KMS-11 (cell line): ENCODE data around the gene NELFA.

ENCODE experiments used
- H2AFZ ChIP-seq: fragments of 200-600 bp; sonication (generic); 2 replicates; pipeline ENCODE4 v1.6.1; 2016; ENCODE audit warnings: antibody characterized with exemption, mixed run types, low read depth
- H3K27ac ChIP-seq: fragments of 200-600 bp; sonication (generic); 2 replicates; pipeline ENCODE4 v1.6.1; 2016; ENCODE audit warnings: mild to moderate bottlenecking, mixed run types
- H3K27me3 ChIP-seq: fragments of 200-600 bp; sonication (generic); 2 replicates; pipeline ENCODE4 v1.6.1; 2017; ENCODE audit warnings: mild to moderate bottlenecking, low read depth, mixed run types, moderate library complexity; ENCODE audit not compliant: insufficient read depth
- H3K36me3 ChIP-seq: fragments of 200-600 bp; sonication (generic); 2 replicates; pipeline ENCODE4 v1.6.1; 2017; ENCODE audit warnings: mild to moderate bottlenecking, mixed run types; ENCODE audit not compliant: insufficient read depth
- H3K4me1 ChIP-seq: fragments of 200-600 bp; sonication (generic); 2 replicates; pipeline ENCODE4 v1.6.1; 2016; ENCODE audit warnings: mild to moderate bottlenecking, low read depth, mixed run types; ENCODE audit not compliant: poor library complexity, severe bottlenecking
- H3K4me2 ChIP-seq: fragments of 200-600 bp; sonication (generic); 2 replicates; pipeline ENCODE4 v1.7.0; 2016; ENCODE audit warnings: mild to moderate bottlenecking, mixed run types
- H3K4me3 ChIP-seq: fragments of 200-600 bp; sonication (generic); IDR thresholded peaks from 2 replicates; pipeline ENCODE4 v1.6.1; 2017; ENCODE audit warnings: low read depth, low read length, mixed read lengths; ENCODE audit not compliant: insufficient read depth
- H3K79me2 ChIP-seq: fragments of 200-600 bp; sonication (generic); 2 replicates; pipeline ENCODE4 v1.6.1; 2016; ENCODE audit warnings: low read depth, mixed run types; ENCODE audit not compliant: insufficient read depth
- H3K9ac ChIP-seq: fragments of 200-600 bp; sonication (generic); 2 replicates; pipeline ENCODE4 v1.6.1; 2016; ENCODE audit warnings: mild to moderate bottlenecking, mixed run types
- H4K20me1 ChIP-seq: fragments of 200-600 bp; sonication (generic); 2 replicates; pipeline ENCODE4 v1.6.1; 2016; ENCODE audit warnings: mild to moderate bottlenecking, mixed run types; ENCODE audit not compliant: insufficient read depth
- TF ChIP-seq, protein P1 (sequence below): fragments of 200-600 bp; sonication (generic); conservative IDR thresholded peaks from 2 replicates; pipeline ENCODE4 v1.6.1; 2017; ENCODE audit warnings: low read depth, mild to moderate bottlenecking, antibody characterized with exemption, low read length, moderate library complexity, mixed read lengths

NELFA gene

DNA sequence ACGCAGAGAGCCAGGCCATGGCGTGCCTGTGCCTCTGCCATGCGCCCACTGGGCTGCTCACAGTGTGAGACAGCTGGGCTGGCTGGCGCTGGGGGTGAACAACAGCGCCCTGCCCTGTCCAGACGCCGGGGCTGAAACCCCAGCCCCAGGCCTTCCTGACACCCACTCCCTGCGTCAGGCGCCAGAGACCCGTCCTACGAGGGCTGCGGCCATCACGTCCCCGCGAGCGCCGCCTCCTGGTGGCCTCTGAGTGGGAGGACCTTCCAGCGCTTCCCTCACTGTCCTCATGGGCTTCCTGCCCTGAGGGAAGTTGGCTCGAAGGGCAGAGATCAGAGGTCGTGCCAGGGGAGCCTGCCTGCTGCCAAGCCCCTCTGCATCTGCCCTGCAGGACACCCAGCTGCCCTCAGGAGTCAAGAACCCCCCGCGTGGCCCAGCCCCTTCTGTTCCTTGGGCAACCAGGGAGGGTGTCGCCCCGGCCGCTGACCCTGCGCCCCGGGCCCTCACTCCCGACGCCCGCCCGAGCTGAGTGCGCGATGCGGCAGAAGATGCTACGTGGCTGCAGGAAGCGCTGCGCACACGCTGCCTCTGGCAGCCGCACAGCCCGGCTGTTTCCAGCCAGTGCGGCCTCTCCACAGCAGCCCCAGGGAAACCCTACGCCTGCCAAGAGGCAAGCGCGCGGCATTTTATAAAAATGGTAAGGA is 16.2 kb downstream of the NELFA start:
- H3K79me2 ChIP-seq, result peaks cover 18% of the 10 kb centered on the region; the same call in 1 of the 2 replicates
- H2AFZ ChIP-seq, result no peak overlapping the region
- no peaks in the 10 kb centered on the region for H3K36me3 ChIP-seq
- no peaks in the 10 kb centered on the region for H4K20me1 ChIP-seq
- no peaks in the 10 kb centered on the region for H3K4me1 ChIP-seq
- H3K4me3 ChIP-seq, result no peak overlapping the region
- TF ChIP-seq, protein P1, sequence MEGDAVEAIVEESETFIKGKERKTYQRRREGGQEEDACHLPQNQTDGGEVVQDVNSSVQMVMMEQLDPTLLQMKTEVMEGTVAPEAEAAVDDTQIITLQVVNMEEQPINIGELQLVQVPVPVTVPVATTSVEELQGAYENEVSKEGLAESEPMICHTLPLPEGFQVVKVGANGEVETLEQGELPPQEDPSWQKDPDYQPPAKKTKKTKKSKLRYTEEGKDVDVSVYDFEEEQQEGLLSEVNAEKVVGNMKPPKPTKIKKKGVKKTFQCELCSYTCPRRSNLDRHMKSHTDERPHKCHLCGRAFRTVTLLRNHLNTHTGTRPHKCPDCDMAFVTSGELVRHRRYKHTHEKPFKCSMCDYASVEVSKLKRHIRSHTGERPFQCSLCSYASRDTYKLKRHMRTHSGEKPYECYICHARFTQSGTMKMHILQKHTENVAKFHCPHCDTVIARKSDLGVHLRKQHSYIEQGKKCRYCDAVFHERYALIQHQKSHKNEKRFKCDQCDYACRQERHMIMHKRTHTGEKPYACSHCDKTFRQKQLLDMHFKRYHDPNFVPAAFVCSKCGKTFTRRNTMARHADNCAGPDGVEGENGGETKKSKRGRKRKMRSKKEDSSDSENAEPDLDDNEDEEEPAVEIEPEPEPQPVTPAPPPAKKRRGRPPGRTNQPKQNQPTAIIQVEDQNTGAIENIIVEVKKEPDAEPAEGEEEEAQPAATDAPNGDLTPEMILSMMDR, result no peak
- no peak overlapping the region for H3K9ac ChIP-seq
- H3K27ac ChIP-seq, result no peak overlapping the region
- H3K4me2 ChIP-seq, result no peak overlapping the region
- H3K27me3 ChIP-seq, result no peaks in the 10 kb centered on the region

DNA sequence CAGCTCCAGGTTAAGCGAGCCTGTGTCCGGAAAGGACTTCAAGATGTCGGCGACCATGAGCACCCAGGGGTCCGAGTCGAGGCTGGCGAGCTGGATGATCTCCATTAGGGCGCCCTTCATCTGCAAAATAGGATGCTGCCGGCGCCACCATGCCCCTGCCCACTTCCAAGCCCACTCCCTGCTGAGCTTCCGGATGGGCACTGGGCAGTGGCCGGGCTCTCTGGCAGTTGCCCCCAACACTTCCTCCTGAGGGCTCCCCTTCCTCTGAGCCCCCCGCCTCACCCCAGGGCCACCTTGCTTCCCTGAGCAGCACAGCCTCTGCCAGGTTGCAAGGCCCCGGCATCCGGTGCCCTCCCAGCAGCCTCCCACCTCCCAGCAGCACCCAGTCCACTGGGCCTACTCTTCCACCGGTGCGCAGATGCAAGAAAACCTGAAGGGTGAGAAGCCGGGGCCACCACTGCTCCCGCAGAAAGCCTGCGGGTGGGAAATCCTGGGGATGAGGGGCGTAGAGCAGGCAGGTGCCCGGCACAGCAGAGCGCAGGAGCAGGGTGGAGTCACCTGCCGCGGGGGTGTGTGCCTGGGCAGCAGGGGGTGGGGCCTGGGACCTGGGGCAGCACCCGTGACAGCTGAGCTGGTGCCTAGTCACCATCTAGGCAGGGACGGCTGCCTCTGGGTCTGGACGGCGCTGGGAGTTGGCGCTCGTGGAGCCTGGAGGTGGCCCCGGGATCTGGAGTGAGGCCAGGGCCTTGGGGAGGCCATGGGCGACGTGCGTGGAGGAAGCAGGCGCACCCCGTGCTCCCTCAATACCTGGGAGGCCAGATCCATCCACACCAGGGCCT is 17.0 kb downstream of the NELFA start:
- Histone ChIP-seq H2AFZ (no peak overlapping the region), H3K4me1 (no peaks in the 10 kb centered on the region), H3K27me3 (no peaks in the 10 kb centered on the region), H3K4me2 (no peak overlapping the region), H3K4me3 (no peak overlapping the region), H4K20me1 (no peaks in the 10 kb centered on the region), H3K27ac (no peak overlapping the region), H3K36me3 (no peaks in the 10 kb centered on the region), H3K79me2 (peaks cover 12% of the 10 kb centered on the region; the same call in 1 of the 2 replicates), H3K9ac (no peak overlapping the region)
- TF ChIP-seq, protein P1, result no peak

- H3K4me1 ChIP-seq, result no peaks in the 10 kb centered on the region
- no peak overlapping the region for H3K9ac ChIP-seq
- peaks cover 7% of the 10 kb centered on the region; the same call in 1 of the 2 replicates for H3K79me2 ChIP-seq
- no peaks in the 10 kb centered on the region for H3K27me3 ChIP-seq
- no peak overlapping the region for H2AFZ ChIP-seq
- H4K20me1 ChIP-seq, result no peaks in the 10 kb centered on the region
- no peak overlapping the region for H3K4me2 ChIP-seq
- no peaks in the 10 kb centered on the region for H3K36me3 ChIP-seq
- H3K4me3 ChIP-seq, result no peak overlapping the region
- H3K27ac ChIP-seq, result no peak overlapping the region
- TF ChIP-seq, protein P1, result no peak
Measured at GRCh38 chr4:1991087-1991486, 17.7 kb downstream of the NELFA start.

GRCh38 chr4:1990676-1991075 is 18.1 kb downstream of the NELFA start:
- no peaks in the 10 kb centered on the region for H4K20me1 ChIP-seq
- H3K4me1 ChIP-seq, result no peaks in the 10 kb centered on the region
- no peak overlapping the region for H3K4me2 ChIP-seq
- H3K9ac ChIP-seq, result no peak overlapping the region
- H3K36me3 ChIP-seq, result no peaks in the 10 kb centered on the region
- H3K4me3 ChIP-seq, result no peak overlapping the region
- H3K27ac ChIP-seq, result no peak overlapping the region
- no peaks in the 10 kb centered on the region for H3K27me3 ChIP-seq
- H2AFZ ChIP-seq, result no peak overlapping the region
- TF ChIP-seq, protein P1, result no peak
- peaks cover 3% of the 10 kb centered on the region; the same call in 1 of the 2 replicates for H3K79me2 ChIP-seq
